B cell (primary cell): ENCODE results near the gene DDIT4. TPM values are rescaled to one million over a fixed set of nuclear protein-coding genes. Genes with fewer than 3 reads are reported as not detected.
A peak's percentile ranks its signal among the peaks of the same experiment; 100 is the strongest.

Experiments
- ATAC-seq: fragments of 200-7000 bp; cut with Tn5 transposase; one replicate; pipeline ENCODE4 v1.10.0; 2021; ENCODE audit warnings: low read depth, mild to moderate bottlenecking, moderate number of reproducible peaks, moderate library complexity
- CTCF ChIA-PET: fragments of 350-600 bp; sonication (Branson Sonifier 250); formaldehyde crosslinking; loops from one replicate; lab custom pipeline; 2021; ENCODE audit warnings: antibody characterized with exemption, inconsistent platforms; lab: Charles Lee
- POLR2A ChIA-PET: fragments of 350-600 bp; sonication (Branson Sonifier 250); formaldehyde crosslinking; loops from one replicate; lab custom pipeline; 2021; ENCODE audit warnings: antibody characterized with exemption; lab: Charles Lee
- DNase-seq: peaks from one replicate; pipeline ENCODE4 v3.0.0; 2013
- H2AFZ ChIP-seq: 2 replicates; pipeline ENCODE4 v1.6.1; 2012; ENCODE audit warnings: mild to moderate bottlenecking, low read depth, low read length; ENCODE audit not compliant: insufficient read depth, poor library complexity, severe bottlenecking
- H3K27ac ChIP-seq, 2 donors: 1 replicate in 1 of 2; 2 replicates in 1 of 2; pipeline ENCODE4 v1.5.1; 2012 to 2013; ENCODE audit warnings: low read length in 2 of 2, mild to moderate bottlenecking in 2 of 2, moderate library complexity in 1 of 2
- H3K27me3 ChIP-seq, 4 experiments: fragments of 200-600 bp in 1 of 4; sonication (generic) in 1 of 4; replicated peaks in 1 of 4; 1 replicate in 2 of 4; 2 replicates in 2 of 4; pipeline versions ENCODE4 v1.6.1 to v1.7.0; 2013 to 2016; ENCODE audit warnings: low read length in 3 of 4, mild to moderate bottlenecking in 2 of 4, mixed read lengths in 1 of 4, moderate library complexity in 1 of 4; ENCODE audit not compliant: insufficient read depth in 4 of 4, control insufficient read depth in 3 of 4; ENCODE audit errors: control extremely low read depth in 1 of 4
- H3K36me3 ChIP-seq, 2 experiments: replicated peaks in 1 of 2; 1 replicate in 1 of 2; 2 replicates in 1 of 2; pipeline versions ENCODE4 v1.6.1 to v1.7.1; 2013; ENCODE audit warnings: low read length in 1 of 2; ENCODE audit not compliant: insufficient read depth in 2 of 2, control insufficient read depth in 1 of 2; ENCODE audit errors: control extremely low read depth in 1 of 2, extremely low read depth in 1 of 2
- H3K4me1 ChIP-seq, 2 donors: fragments of 200-600 bp in 1 of 2; sonication (generic) in 1 of 2; 1 replicate in 1 of 2; 2 replicates in 1 of 2; pipeline versions ENCODE4 v1.5.1 to v1.6.1; 2013 to 2017; ENCODE audit warnings: low read length in 2 of 2; ENCODE audit not compliant: control insufficient read depth in 2 of 2, insufficient read depth in 2 of 2
- H3K4me2 ChIP-seq: replicated peaks from 2 replicates; pipeline ENCODE3; 2012; ENCODE audit warnings: mild to moderate bottlenecking, low read depth, low read length; ENCODE audit not compliant: poor library complexity, severe bottlenecking
- H3K4me3 ChIP-seq, 5 experiments: fragments of 200-600 bp in 1 of 5; sonication (generic) in 1 of 5; 1 replicate in 3 of 5; 2 replicates in 2 of 5; pipeline versions ENCODE4 v1.5.1 to v1.7.0; 2011 to 2016; ENCODE audit warnings: low read length in 4 of 5, mild to moderate bottlenecking in 4 of 5, low read depth in 2 of 5, control low read depth in 1 of 5, moderate library complexity in 1 of 5; ENCODE audit not compliant: insufficient read depth in 1 of 5; ENCODE audit errors: control extremely low read depth in 1 of 5, extremely low read depth in 1 of 5
- H3K79me2 ChIP-seq: fragments of 200-600 bp; sonication (generic); one replicate; pipeline ENCODE4 v1.6.0; 2016; ENCODE audit warnings: low read length; ENCODE audit not compliant: control insufficient read depth, insufficient read depth
- H3K9ac ChIP-seq: fragments of 200-600 bp; sonication (generic); 2 replicates; pipeline ENCODE4 v1.6.1; 2017; ENCODE audit warnings: mild to moderate bottlenecking, low read length, moderate library complexity
- H3K9me3 ChIP-seq, 3 donors: one replicate each; pipeline versions ENCODE4 v1.6.1 to v1.7.1; 2013; ENCODE audit warnings: low read length in 2 of 3; ENCODE audit not compliant: control insufficient read depth in 2 of 3, insufficient read depth in 1 of 3; ENCODE audit errors: control extremely low read depth in 1 of 3
- H4K20me1 ChIP-seq: 2 replicates; pipeline ENCODE4 v1.6.0; 2012; ENCODE audit warnings: mild to moderate bottlenecking, low read length; ENCODE audit not compliant: insufficient read depth, control insufficient read depth, poor library complexity, severe bottlenecking
- H3K27ac Mint-ChIP-seq: one replicate; pipeline ENCODE4 v1.8.0; 2021; ENCODE audit warnings: mixed read lengths
- H3K27me3 Mint-ChIP-seq: one replicate; pipeline ENCODE4 v1.8.0; 2021; ENCODE audit warnings: mixed read lengths
- H3K4me1 Mint-ChIP-seq: one replicate; pipeline ENCODE4 v1.8.0; 2021; ENCODE audit warnings: mixed read lengths
- H3K4me3 Mint-ChIP-seq: one replicate; pipeline ENCODE4 v1.8.0; 2021; ENCODE audit warnings: mixed read lengths
- H3K9me3 Mint-ChIP-seq: one replicate; pipeline ENCODE4 v1.8.0; 2022; ENCODE audit warnings: mixed read lengths; ENCODE audit not compliant: insufficient read depth
- CTCF ChIP-seq: fragments of 200-600 bp; IDR thresholded peaks from one replicate; pipeline ENCODE4 v1.8.0; 2022; ENCODE audit warnings: antibody characterized with exemption, mild to moderate bottlenecking
- EZH2 ChIP-seq: IDR thresholded peaks from 2 replicates; pipeline ENCODE4 v1.6.1; 2012; ENCODE audit warnings: borderline replicate concordance, low read depth, mild to moderate bottlenecking, moderate library complexity, low read length; ENCODE audit not compliant: insufficient read depth, poor library complexity, severe bottlenecking
- WGBS: methylation state at CpG from one replicate; pipeline ENCODE4 v1.1.5; 2013; ENCODE audit warnings: missing lambda C conversion rate; ENCODE audit not compliant: insufficient coverage; 5-methylcytosine and 5-hydroxymethylcytosine counted together
- intact Hi-C: fragments of 100-400 bp; cut with micrococcal nuclease; formaldehyde crosslinking; loops from one replicate; pipeline ENCODE4 v1.10.0; 2022
- polyA plus RNA-seq: library from polyadenylated mRNA; depleted of rRNA; stranded (reverse); fragments of >200 nt; gene quantifications from 2 replicates; pipeline ENCODE4 v1.2.3, GENCODE V29; 2012
- total RNA-seq, 2 donors: library from RNA; stranded (reverse); fragments of 120-200 nt in 1 of 2; gene quantifications; 1 replicate in 1 of 2; 2 replicates in 1 of 2; pipeline versions ENCODE4 v1.2.3 to v1.2.4, GENCODE V29; 2013 to 2022

DDIT4 gene
- total and polyA plus RNA-seq, 2 donors (not counting 1 experiment from before 2014, with no cell fraction given): 102 to 110 TPM

- ChIA-PET POLR2A (interaction anchor here (1.0 to 6.6 kb wide), 5 partner anchors 9 to 105 kb away, joined by 3 to 140 read pairs (median 5); partner anchors contain the start of gene DDIT4), CTCF (interaction anchor here (1.2 to 6.8 kb wide), 6 partner anchors 13 to 197 kb away, joined by 3 to 128 read pairs (median 6); partner anchors contain the start of gene DDIT4)
- H3K4me3 ChIP-seq: no peak overlapping the region
- H3K4me1 ChIP-seq: peaks cover 60 to 80% of the 10 kb centered on the region in 2 donors
- no peak for DNase-seq
- H4K20me1 ChIP-seq: no peaks in the 10 kb centered on the region
- TF ChIP-seq EZH2 (no peak), CTCF (no peak)
- H3K27ac ChIP-seq: peak overlapping the region; percentile 13 to 52
- peak overlapping the region; percentile 72 for H3K4me2 ChIP-seq
- H3K9ac ChIP-seq: no peak overlapping the region
- Mint-ChIP-seq H3K9me3 (no peaks in the 10 kb centered on the region), H3K4me1 (peaks cover 82% of the 10 kb centered on the region), H3K27me3 (no peaks in the 10 kb centered on the region), H3K27ac (peak overlapping the region; percentile 83), H3K4me3 (peak overlapping the region; percentile 64)
- H3K79me2 ChIP-seq: peaks cover 4% of the 10 kb centered on the region
- no peak for ATAC-seq
- H2AFZ ChIP-seq: peak overlapping the region; percentile 62
- WGBS: 94% methylated on average over 10 of the region's 10 CpGs
- H3K36me3 ChIP-seq: no peaks in the 10 kb centered on the region
- no peaks in the 10 kb centered on the region for H3K27me3 ChIP-seq
- intact Hi-C loops: no loop called here
- no peaks in the 10 kb centered on the region for H3K9me3 ChIP-seq
Measured at GRCh38 chr10:72323108-72323749, 49.5 kb downstream of the DDIT4 start.

- Histone ChIP-seq H3K9ac (no peak overlapping the region), H3K4me2 (peak overlapping the region; percentile 72), H3K4me1 (peaks cover 60 to 80% of the 10 kb centered on the region in 2 donors), H3K27ac (peak overlapping the region; percentile 28 to 52), H3K36me3 (no peaks in the 10 kb centered on the region), H3K79me2 (peaks cover 4% of the 10 kb centered on the region), H2AFZ (peak overlapping the region; percentile 62), H4K20me1 (no peaks in the 10 kb centered on the region), H3K9me3 (no peaks in the 10 kb centered on the region), H3K27me3 (no peaks in the 10 kb centered on the region), H3K4me3 (peak overlapping the region in 1 of 5 experiments; percentile 7)
- intact Hi-C loops: no loop called here
- Mint-ChIP-seq H3K27me3 (no peaks in the 10 kb centered on the region), H3K4me1 (peaks cover 82% of the 10 kb centered on the region), H3K4me3 (peak overlapping the region; percentile 62), H3K9me3 (no peaks in the 10 kb centered on the region), H3K27ac (peak overlapping the region; percentile 83)
- 14% methylated on average over 10 of the region's 12 CpGs for WGBS
- DNase-seq (peak; percentile 67), ATAC-seq (no peak)
- POLR2A ChIA-PET: interaction anchor here (1.0 to 6.6 kb wide), 4 partner anchors 8 to 48 kb away, joined by 4 to 140 read pairs (median 39); partner anchors contain the start of gene DDIT4
- CTCF ChIA-PET: interaction anchor here (0.6 to 6.8 kb wide), 7 partner anchors 12 to 197 kb away, joined by 3 to 128 read pairs (median 6); partner anchors contain the start of gene DDIT4
- no peak for TF ChIP-seq CTCF
- TF ChIP-seq EZH2: no peak
Measured at GRCh38 chr10:72323771-72324191, 50.1 kb downstream of the DDIT4 start.
